ENCODE data around the gene LY6G6C. TPM values are rescaled to one million over a fixed set of nuclear protein-coding genes. Genes with fewer than 3 reads are reported as not detected.
A peak's percentile ranks its signal among the peaks of the same experiment; 100 is the strongest.

The LY6G6C gene
- total and polyA plus RNA-seq, 2 of the 13 experiments (the other 11 are each of a cell fraction or from before 2014, with no cell fraction given), result 0.15 TPM; not detected in 1

GRCh38 chr6:31737991-31738979 lies 16.7 kb upstream of the LY6G6C start (continued):
- TF ChIP-seq SCMH1 (CRISPR knock-in tag; IDR thresholded peaks at IDR 0.05; ENCODE audit: borderline replicate concordance) (no peak), NCOA5 (CRISPR knock-in tag; IDR thresholded peaks at IDR 0.05) (no peak), KDM1A (CRISPR knock-in tag; IDR thresholded peaks at IDR 0.05) (0 out of 2 replicates have a peak, but pooled peaks have one; percentile 22), MTF2 (CRISPR knock-in tag; IDR thresholded peaks at IDR 0.05; ENCODE audit: borderline replicate concordance) (no peak), AHDC1 (CRISPR knock-in tag; IDR thresholded peaks at IDR 0.05; ENCODE audit: borderline replicate concordance) (no peak), ZNF619 (CRISPR knock-in tag; IDR thresholded peaks at IDR 0.05) (0 out of 2 replicates have a peak, but pooled peaks have one; percentile 54), ATF6 (CRISPR knock-in tag; conservative IDR thresholded peaks at IDR 0.05) (no peak), FOXM1 (CRISPR knock-in tag; IDR thresholded peaks at IDR 0.05) (no peak), SIN3A (IDR thresholded peaks at IDR 0.05; ENCODE audit: borderline replicate concordance, low read depth, low read length) (peak; percentile 70), SETDB1 (CRISPR knock-in tag; IDR thresholded peaks at IDR 0.05; ENCODE audit: borderline replicate concordance) (no peak), TEF (CRISPR knock-in tag; IDR thresholded peaks at IDR 0.05) (no peak), ATF4 (CRISPR knock-in tag; IDR thresholded peaks at IDR 0.05) (peak in 1 of 2 experiments; percentile 55; a peak in 1 of 4 replicates)

Measured in HepG2 (cell line).